BLaER1 (cell line): Measurements from ENCODE around the gene RSPO1.

ENCODE experiments used
- H3K27ac ChIP-seq: shearing (Covaris generic); formaldehyde crosslinking; 2 replicates; pipeline ENCODE4 v1.8.1; 2022
- H3K27me3 ChIP-seq: shearing (Covaris generic); formaldehyde crosslinking; 2 replicates; pipeline ENCODE4 v1.8.1; 2022
- H3K36me3 ChIP-seq: shearing (Covaris generic); formaldehyde crosslinking; 2 replicates; pipeline ENCODE4 v1.8.1; 2022
- H3K4me1 ChIP-seq: shearing (Covaris generic); formaldehyde crosslinking; 2 replicates; pipeline ENCODE4 v1.8.1; 2022
- H3K4me2 ChIP-seq: shearing (Covaris generic); formaldehyde crosslinking; 2 replicates; pipeline ENCODE4 v1.8.1; 2022
- H3K4me3 ChIP-seq: shearing (Covaris generic); formaldehyde crosslinking; 2 replicates; pipeline ENCODE4 v1.8.1; 2022
- H3K9ac ChIP-seq: shearing (Covaris generic); formaldehyde crosslinking; 2 replicates; pipeline ENCODE4 v1.8.1; 2022
- H3K9me3 ChIP-seq: shearing (Covaris generic); formaldehyde crosslinking; 2 replicates; pipeline ENCODE4 v1.8.1; 2022
- H4K20me1 ChIP-seq: shearing (Covaris generic); formaldehyde crosslinking; 2 replicates; pipeline ENCODE4 v1.8.1; 2022
- Cebpa-rat ChIP-seq: shearing (Covaris generic); IDR thresholded peaks from 2 replicates; pipeline ENCODE4 v1.8.1; 2022

The RSPO1 gene

DNA sequence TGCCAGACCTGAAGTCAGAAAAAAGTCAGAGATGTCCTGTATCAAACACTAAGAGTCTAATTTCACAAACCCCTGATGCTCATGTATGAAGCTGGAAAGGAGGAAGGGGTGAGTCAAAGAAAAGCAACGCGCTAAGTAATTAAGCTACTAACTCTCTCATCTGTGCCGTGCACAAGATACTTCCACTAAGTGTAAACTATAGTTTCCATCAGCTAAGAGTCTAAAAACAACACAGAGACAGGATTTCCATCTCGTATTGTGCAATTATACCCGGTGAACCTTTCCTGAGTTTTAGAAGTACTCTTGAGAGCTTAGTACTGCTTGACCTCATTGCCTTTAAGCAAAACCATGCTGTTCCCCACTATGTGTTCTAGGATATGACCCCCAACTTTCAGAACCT is 59.0 kb downstream of the RSPO1 start:
- no peak for TF ChIP-seq Cebpa-rat
- no peak overlapping the region for H3K4me2 ChIP-seq
- no peaks in the 10 kb centered on the region for H3K9me3 ChIP-seq
- peaks cover 100% of the 10 kb centered on the region for H3K36me3 ChIP-seq
- no peaks in the 10 kb centered on the region for H3K27me3 ChIP-seq
- no peak overlapping the region for H3K27ac ChIP-seq
- no peaks in the 10 kb centered on the region for H3K4me1 ChIP-seq
- H4K20me1 ChIP-seq: peaks cover 20% of the 10 kb centered on the region; the same call in 1 of the 2 replicates
- H3K4me3 ChIP-seq: no peak overlapping the region
- H3K9ac ChIP-seq: no peak overlapping the region

DNA sequence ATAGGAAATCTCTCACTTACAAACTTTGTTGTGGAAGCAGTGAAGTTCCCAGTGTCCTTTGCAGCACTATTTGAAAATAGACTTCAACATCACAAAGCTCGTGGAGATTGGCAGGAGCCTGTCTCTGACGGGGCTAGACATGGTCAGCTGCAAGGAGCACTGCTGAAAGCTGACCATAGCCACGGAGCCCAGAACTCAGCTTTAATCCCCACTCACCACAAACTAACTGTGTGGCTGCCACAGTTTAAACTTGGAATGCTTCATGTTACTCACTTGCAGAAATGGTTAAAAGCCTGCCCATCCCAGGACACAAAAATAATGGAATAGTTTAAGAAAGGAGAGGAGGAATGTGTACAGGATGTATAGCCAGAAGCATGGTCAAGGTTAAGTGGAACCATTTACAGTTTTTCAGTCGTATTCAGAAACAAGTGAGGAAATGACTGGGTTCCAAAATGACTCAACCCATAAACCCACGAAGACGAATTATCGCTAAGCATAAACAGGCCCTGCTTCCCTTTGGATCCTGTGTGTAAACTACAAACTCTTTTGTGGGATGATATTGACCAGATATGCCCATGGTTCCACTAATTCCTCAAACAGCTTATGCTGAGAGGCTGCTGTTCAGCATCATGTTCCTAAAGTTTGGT is 59.7 kb downstream of the RSPO1 start:
- no peak overlapping the region for H3K4me2 ChIP-seq
- H3K27ac ChIP-seq: no peak overlapping the region
- peaks cover 12% of the 10 kb centered on the region; the same call in 1 of the 2 replicates for H4K20me1 ChIP-seq
- H3K4me3 ChIP-seq: no peak overlapping the region
- no peaks in the 10 kb centered on the region for H3K9me3 ChIP-seq
- no peak overlapping the region for H3K9ac ChIP-seq
- no peaks in the 10 kb centered on the region for H3K4me1 ChIP-seq
- peaks cover 100% of the 10 kb centered on the region for H3K36me3 ChIP-seq
- no peak for TF ChIP-seq Cebpa-rat
- no peaks in the 10 kb centered on the region for H3K27me3 ChIP-seq

DNA sequence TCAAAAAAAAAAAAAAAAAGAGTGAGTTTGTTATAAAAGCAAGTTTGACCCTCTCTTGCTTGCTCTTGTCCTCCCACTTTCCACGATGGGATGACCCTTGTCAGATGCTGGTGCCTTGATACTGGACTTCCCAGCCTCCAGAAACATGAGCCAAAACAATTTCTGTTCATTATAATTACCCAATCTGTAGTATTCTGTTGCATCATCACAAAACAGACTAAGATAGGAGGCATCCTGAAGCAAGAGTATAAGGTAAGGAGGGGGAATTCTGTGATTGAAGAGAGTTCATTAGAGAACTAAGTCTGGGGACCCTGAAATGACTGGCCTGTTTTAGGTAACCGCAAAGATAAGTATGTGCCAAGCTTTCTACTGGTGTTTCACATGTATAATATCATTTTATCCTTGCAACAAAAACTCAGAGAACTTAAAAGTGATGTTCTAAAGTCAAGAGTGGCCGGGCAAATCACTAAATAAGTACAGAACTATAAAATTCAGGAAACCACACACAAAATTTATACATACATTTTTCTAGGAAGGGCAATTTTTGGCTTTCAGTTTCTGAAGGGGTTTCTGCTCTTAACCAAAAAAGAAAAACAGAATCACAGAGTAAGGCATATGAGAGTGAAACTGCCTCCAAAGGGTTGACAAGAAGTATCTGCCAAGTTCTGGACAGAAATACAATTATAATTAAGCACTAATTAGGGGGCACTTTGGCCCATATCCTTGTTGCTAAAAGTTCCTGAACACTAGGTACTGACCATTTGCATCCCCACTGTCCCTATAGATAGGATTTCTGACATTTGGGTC is 64.0 kb downstream of the RSPO1 start:
- no peaks in the 10 kb centered on the region for H3K4me1 ChIP-seq
- no peaks in the 10 kb centered on the region for H4K20me1 ChIP-seq
- no peaks in the 10 kb centered on the region for H3K9me3 ChIP-seq
- no peak overlapping the region for H3K4me3 ChIP-seq
- H3K4me2 ChIP-seq: no peak overlapping the region
- no peak for TF ChIP-seq Cebpa-rat
- H3K9ac ChIP-seq: no peak overlapping the region
- H3K27me3 ChIP-seq: no peaks in the 10 kb centered on the region
- no peak overlapping the region for H3K27ac ChIP-seq
- H3K36me3 ChIP-seq: peaks cover 100% of the 10 kb centered on the region

DNA sequence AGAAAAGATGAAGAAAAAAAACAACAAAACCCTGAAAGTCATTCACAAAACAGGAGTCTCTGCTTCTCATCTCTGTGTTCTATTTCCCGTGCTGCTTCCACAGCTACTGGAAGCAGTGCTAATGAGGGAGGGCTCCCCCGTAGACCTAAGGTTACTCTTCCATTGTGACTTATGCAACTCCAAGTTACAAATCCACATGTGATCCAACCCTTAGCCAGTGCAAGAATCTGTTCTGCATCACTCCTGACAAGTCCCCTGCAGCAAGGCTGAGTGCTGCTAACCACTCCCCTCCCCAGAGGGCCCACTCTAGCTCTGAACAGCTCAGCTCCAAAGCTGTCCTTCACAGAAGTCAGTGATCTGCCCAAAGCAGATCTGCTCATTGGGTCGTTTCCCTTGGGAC is 67.7 kb downstream of the RSPO1 start:
- no peak overlapping the region for H3K4me3 ChIP-seq
- H3K9ac ChIP-seq: no peak overlapping the region
- H3K9me3 ChIP-seq: no peaks in the 10 kb centered on the region
- no peak for TF ChIP-seq Cebpa-rat
- no peak overlapping the region for H3K27ac ChIP-seq
- 0 out of 2 replicates have a peak, but pooled peaks cover 7% of the 10 kb centered on the region for H4K20me1 ChIP-seq
- H3K4me2 ChIP-seq: no peak overlapping the region
- peaks cover 99% of the 10 kb centered on the region for H3K36me3 ChIP-seq
- H3K4me1 ChIP-seq: no peaks in the 10 kb centered on the region
- no peaks in the 10 kb centered on the region for H3K27me3 ChIP-seq

DNA sequence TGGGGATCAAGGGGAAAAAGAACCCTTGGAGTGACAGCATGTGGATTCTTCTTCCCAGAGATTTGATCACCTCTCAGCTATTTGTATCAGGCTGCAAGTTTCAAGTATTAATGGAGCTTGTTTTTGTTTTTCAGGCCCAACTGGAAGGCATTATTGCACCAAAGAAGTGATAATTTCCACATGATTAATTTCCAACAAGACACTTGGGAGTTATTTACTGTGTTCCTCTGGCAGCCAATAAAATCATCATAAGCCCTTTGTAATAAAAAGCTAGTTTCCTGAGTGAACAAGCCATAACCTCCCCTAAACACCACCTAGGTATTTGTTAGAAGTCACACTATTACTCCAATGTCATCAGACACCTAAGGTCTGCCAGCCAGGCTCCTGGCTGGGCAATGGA is 69.8 kb downstream of the RSPO1 start:
- Histone ChIP-seq H4K20me1 (0 out of 2 replicates have a peak, but pooled peaks cover 7% of the 10 kb centered on the region), H3K36me3 (peaks cover 87% of the 10 kb centered on the region), H3K27ac (no peak overlapping the region), H3K4me3 (no peak overlapping the region), H3K4me1 (no peaks in the 10 kb centered on the region), H3K27me3 (no peaks in the 10 kb centered on the region), H3K9ac (no peak overlapping the region), H3K9me3 (no peaks in the 10 kb centered on the region), H3K4me2 (no peak overlapping the region)
- TF ChIP-seq Cebpa-rat: no peak

DNA sequence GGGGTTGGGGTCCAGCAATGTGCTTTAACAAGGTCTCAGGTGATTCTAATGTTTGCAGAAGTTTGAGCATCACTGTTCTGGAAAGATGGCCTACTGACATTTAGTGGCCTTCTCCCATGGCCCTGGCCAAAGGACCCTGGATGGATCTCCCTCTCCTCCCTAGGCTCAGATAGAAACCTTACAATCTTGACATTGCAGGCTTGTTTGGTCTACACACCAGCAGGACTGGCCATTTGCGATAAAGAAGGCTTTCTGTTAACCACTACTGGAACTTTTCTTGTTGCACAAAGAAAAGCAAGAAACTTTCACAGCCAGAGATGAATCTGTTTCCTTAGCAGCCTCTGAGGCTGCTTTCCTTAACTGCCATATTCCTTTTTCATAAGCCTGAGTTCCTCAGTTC is 71.7 kb downstream of the RSPO1 start:
- TF ChIP-seq Cebpa-rat: no peak
- Histone ChIP-seq H3K4me1 (peaks cover 7% of the 10 kb centered on the region), H3K9ac (no peak overlapping the region), H3K36me3 (peaks cover 67% of the 10 kb centered on the region), H3K4me2 (no peak overlapping the region), H3K27ac (no peak overlapping the region), H3K4me3 (no peak overlapping the region), H3K27me3 (no peaks in the 10 kb centered on the region), H3K9me3 (no peaks in the 10 kb centered on the region), H4K20me1 (0 out of 2 replicates have a peak, but pooled peaks cover 7% of the 10 kb centered on the region)
